GM11168 (cell line): Measurements from ENCODE around the gene CCDC106.

ENCODE experiments used
- in situ Hi-C: fragments of 300-500 bp; cut with MboI; formaldehyde crosslinking; loops from one replicate; pipeline ENCODE4 v1.12.0; 2022; ENCODE audit warnings: low sequenced_read_pairs; ENCODE audit not compliant: unreplicated experiment

Gene CCDC106

GRCh38 chr19:55649268-55650125 lies 1.5 kb downstream of the CCDC106 start:
- in situ Hi-C loops, result no loop called here

GRCh38 chr19:55650126-55650557 lies 2.1 kb downstream of the CCDC106 start:
- in situ Hi-C loops, result no loop called here

- in situ Hi-C loops, result no loop called here
These were observed 2.7 kb downstream of the CCDC106 start for GRCh38 chr19:55650602-55651230.

GRCh38 chr19:55651236-55651635 lies 3.2 kb downstream of the CCDC106 start:
- in situ Hi-C loops, result no loop called here

- in situ Hi-C loops, result no loop called here
These were observed 4.5 kb downstream of the CCDC106 start for GRCh38 chr19:55652311-55653128.

GRCh38 chr19:55653651-55654322 lies 5.8 kb downstream of the CCDC106 start:
- in situ Hi-C loops, result no loop called here

GRCh38 chr19:55654323-55654867 lies 6.4 kb downstream of the CCDC106 start:
- in situ Hi-C loops, result no loop called here

GRCh38 chr19:55654868-55655647 lies 7.0 kb downstream of the CCDC106 start, which contains the start of gene U2AF2:
U2AF2 (plus strand) TSS chr19:55655035; CDS start chr19:55655105, 70 bp downstream.
- in situ Hi-C loops, result no loop called here

GRCh38 chr19:55655648-55656040 lies 7.6 kb downstream of the CCDC106 start:
- in situ Hi-C loops, result no loop called here

- in situ Hi-C loops, result no loop called here
These were observed 8.5 kb downstream of the CCDC106 start for GRCh38 chr19:55656552-55656951.

GRCh38 chr19:55656988-55657747 lies 9.2 kb downstream of the CCDC106 start:
- in situ Hi-C loops, result no loop called here

GRCh38 chr19:55658846-55659459 lies 10.9 kb downstream of the CCDC106 start:
- in situ Hi-C loops, result no loop called here

- in situ Hi-C loops, result no loop called here
These were observed 11.8 kb downstream of the CCDC106 start for GRCh38 chr19:55659822-55660221.

- in situ Hi-C loops, result no loop called here
These were observed 12.4 kb downstream of the CCDC106 start for GRCh38 chr19:55660404-55660803.

- in situ Hi-C loops, result no loop called here
These were observed 13.0 kb downstream of the CCDC106 start for GRCh38 chr19:55660991-55661390.

GRCh38 chr19:55661826-55662225 lies 13.8 kb downstream of the CCDC106 start:
- in situ Hi-C loops, result no loop called here

- in situ Hi-C loops, result no loop called here
These were observed 16.0 kb downstream of the CCDC106 start for GRCh38 chr19:55663846-55664536.
